ENCODE data around the gene MYBPC2. TPM values are rescaled to one million over a fixed set of nuclear protein-coding genes. Genes with fewer than 3 reads are reported as not detected.

MYBPC2 gene
- total RNA-seq, 1 experiment from 2014 or later: not detected

GRCh38 chr19:50464348-50464747 is 31.7 kb downstream of the MYBPC2 start:
- Histone ChIP-seq H4K20me1 (ENCODE audit: low read length) (no peaks in the 10 kb centered on the region), H3K27ac (ENCODE audit: low read length) (no peak overlapping the region), H3K9ac (ENCODE audit: low read length) (no peak overlapping the region), H3K4me3 (ENCODE audit: low read length) (no peak overlapping the region), H3K9me3 (ENCODE audit: low read length) (no peaks in the 10 kb centered on the region), H3F3A (ENCODE audit: low read length, unreplicated experiment) (no peaks in the 10 kb centered on the region), H3K79me2 (ENCODE audit: low read length) (no peaks in the 10 kb centered on the region), H2AFZ (ENCODE audit: low read length) (no peak overlapping the region), H3K27me3 (ENCODE audit: low read length) (no peaks in the 10 kb centered on the region), H3K4me2 (ENCODE audit: low read length) (no peak overlapping the region), H3K9me2 (replicated peaks; ENCODE audit: low read length) (no peaks in the 10 kb centered on the region), H3K4me1 (ENCODE audit: insufficient read depth, low read length) (0 out of 2 replicates have a peak, but pooled peaks cover 6% of the 10 kb centered on the region), H3K36me3 (ENCODE audit: low read depth, low read length) (no peaks in the 10 kb centered on the region)
- CTCF ChIA-PET: no interaction called here
- DNase-seq: no peak
- intact Hi-C loops (cut with micrococcal nuclease): no loop called here
- no peak for TF ChIP-seq EZH2 (IDR thresholded peaks at IDR 0.05; ENCODE audit: low read length, unreplicated experiment)
- TF ChIP-seq EZH2phosphoT487 (IDR thresholded peaks at IDR 0.05; ENCODE audit: borderline replicate concordance, low read length): no peak
- TF ChIP-seq CTCF (conservative IDR thresholded peaks at IDR 0.05; ENCODE audit: low read depth, low read length): no peak
- POLR2A ChIA-PET (ENCODE audit: unreplicated experiment): no interaction called here
- ATAC-seq: no peak
- no TSS peak for BruUV-seq (replicated peaks)

GRCh38 chr19:50465000-50465399 is 32.3 kb downstream of the MYBPC2 start:
- H3K4me2 ChIP-seq (ENCODE audit: low read length): no peak overlapping the region
- ATAC-seq (no peak), DNase-seq (no peak)
- H3K9ac ChIP-seq (ENCODE audit: low read length): no peak overlapping the region
- H3K9me2 ChIP-seq (replicated peaks; ENCODE audit: low read length): no peaks in the 10 kb centered on the region
- no peak overlapping the region for H3K27ac ChIP-seq (ENCODE audit: low read length)
- intact Hi-C loops (cut with micrococcal nuclease): no loop called here
- no peaks in the 10 kb centered on the region for H3K9me3 ChIP-seq (ENCODE audit: low read length)
- H3K4me3 ChIP-seq (ENCODE audit: low read length): no peak overlapping the region
- no peaks in the 10 kb centered on the region for H3K27me3 ChIP-seq (ENCODE audit: low read length)
- TF ChIP-seq CTCF (conservative IDR thresholded peaks at IDR 0.05; ENCODE audit: low read depth, low read length) (no peak), EZH2 (IDR thresholded peaks at IDR 0.05; ENCODE audit: low read length, unreplicated experiment) (no peak), EZH2phosphoT487 (IDR thresholded peaks at IDR 0.05; ENCODE audit: borderline replicate concordance, low read length) (no peak)
- H3K4me1 ChIP-seq (ENCODE audit: insufficient read depth, low read length): 0 out of 2 replicates have a peak, but pooled peaks cover 6% of the 10 kb centered on the region
- H3K79me2 ChIP-seq (ENCODE audit: low read length): no peaks in the 10 kb centered on the region
- H3K36me3 ChIP-seq (ENCODE audit: low read depth, low read length): no peaks in the 10 kb centered on the region
- BruUV-seq (replicated peaks): no TSS peak
- CTCF ChIA-PET: no interaction called here
- H3F3A ChIP-seq (ENCODE audit: low read length, unreplicated experiment): no peaks in the 10 kb centered on the region
- H4K20me1 ChIP-seq (ENCODE audit: low read length): no peaks in the 10 kb centered on the region
- POLR2A ChIA-PET (ENCODE audit: unreplicated experiment): interaction anchor here (0.6 kb wide), 1 partner anchor 24 kb away, joined by 3 read pairs; no protein-coding TSS in a partner anchor
- H2AFZ ChIP-seq (ENCODE audit: low read length): no peak overlapping the region

GRCh38 chr19:50465986-50466705 is 33.5 kb downstream of the MYBPC2 start:
- DNase-seq (peak; percentile 29), ATAC-seq (peak; percentile 50)
- Histone ChIP-seq H3K4me3 (ENCODE audit: low read length) (no peak overlapping the region), H3F3A (ENCODE audit: low read length, unreplicated experiment) (no peaks in the 10 kb centered on the region), H2AFZ (ENCODE audit: low read length) (no peak overlapping the region), H3K36me3 (ENCODE audit: low read depth, low read length) (no peaks in the 10 kb centered on the region), H4K20me1 (ENCODE audit: low read length) (no peaks in the 10 kb centered on the region), H3K9ac (ENCODE audit: low read length) (no peak overlapping the region), H3K4me2 (ENCODE audit: low read length) (no peak overlapping the region), H3K27me3 (ENCODE audit: low read length) (no peaks in the 10 kb centered on the region), H3K27ac (ENCODE audit: low read length) (no peak overlapping the region), H3K9me2 (replicated peaks; ENCODE audit: low read length) (no peaks in the 10 kb centered on the region), H3K79me2 (ENCODE audit: low read length) (no peaks in the 10 kb centered on the region), H3K9me3 (ENCODE audit: low read length) (no peaks in the 10 kb centered on the region), H3K4me1 (ENCODE audit: insufficient read depth, low read length) (no peaks in the 10 kb centered on the region)
- intact Hi-C loops (cut with micrococcal nuclease): no loop called here
- POLR2A ChIA-PET (ENCODE audit: unreplicated experiment): no interaction called here
- CTCF ChIA-PET: interaction anchor here (1.2 kb wide), 1 partner anchor 97 kb away, joined by 4 read pairs; no protein-coding TSS in a partner anchor
- TF ChIP-seq EZH2 (IDR thresholded peaks at IDR 0.05; ENCODE audit: low read length, unreplicated experiment) (no peak), EZH2phosphoT487 (IDR thresholded peaks at IDR 0.05; ENCODE audit: borderline replicate concordance, low read length) (no peak), CTCF (conservative IDR thresholded peaks at IDR 0.05; ENCODE audit: low read depth, low read length) (peak; percentile 49; the same call in 1 of the 2 replicates)
- BruUV-seq (replicated peaks): no TSS peak
